A172 (cell line): ENCODE data around the gene NUDT5. TPM values are rescaled to one million over a fixed set of nuclear protein-coding genes. Genes with fewer than 3 reads are reported as not detected.

Experiments used
- DNase-seq: peaks from one replicate; pipeline ENCODE4 v3.0.0-alpha.2; 2015; ENCODE audit warnings: low spot score
- total RNA-seq: library from RNA; depleted of rRNA; stranded (reverse); fragments of >200 nt; shearing (Covaris generic); gene quantifications from 2 replicates; pipeline ENCODE4 v1.2.3, GENCODE V29; 2014; rRNA removed

NUDT5 gene
- total RNA-seq, 1 experiment from 2014 or later = 198 TPM

GRCh38 chr10:12165036-12165435 is 30.7 kb downstream of the NUDT5 start:
- DNase-seq = no peak

- no peak for DNase-seq
These were observed 31.6 kb downstream of the NUDT5 start for GRCh38 chr10:12164085-12164484.

- no peak for DNase-seq
These were observed 32.8 kb downstream of the NUDT5 start for GRCh38 chr10:12162927-12163326.

GRCh38 chr10:12160664-12161063 is 35.0 kb downstream of the NUDT5 start:
- DNase-seq = no peak

DNA sequence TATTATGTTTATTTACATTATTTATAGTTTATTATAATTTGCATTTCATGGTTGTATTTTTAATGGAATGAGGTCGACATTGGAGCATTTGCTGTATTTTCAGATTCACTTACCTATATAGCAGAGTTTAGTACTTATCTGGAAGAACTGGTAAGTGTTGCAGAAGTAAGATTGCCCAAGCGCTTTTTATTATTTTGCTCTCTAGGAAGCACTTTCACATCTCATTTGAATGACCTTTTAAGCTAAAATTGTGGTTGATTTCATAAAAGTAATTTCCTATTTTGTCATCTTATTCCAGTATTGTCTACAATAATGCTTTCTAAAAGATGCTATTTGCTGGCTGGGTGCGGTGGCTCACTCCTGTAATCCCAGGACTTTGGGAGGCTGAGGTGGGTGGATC is 37.6 kb downstream of the NUDT5 start:
- DNase-seq = no peak

DNA sequence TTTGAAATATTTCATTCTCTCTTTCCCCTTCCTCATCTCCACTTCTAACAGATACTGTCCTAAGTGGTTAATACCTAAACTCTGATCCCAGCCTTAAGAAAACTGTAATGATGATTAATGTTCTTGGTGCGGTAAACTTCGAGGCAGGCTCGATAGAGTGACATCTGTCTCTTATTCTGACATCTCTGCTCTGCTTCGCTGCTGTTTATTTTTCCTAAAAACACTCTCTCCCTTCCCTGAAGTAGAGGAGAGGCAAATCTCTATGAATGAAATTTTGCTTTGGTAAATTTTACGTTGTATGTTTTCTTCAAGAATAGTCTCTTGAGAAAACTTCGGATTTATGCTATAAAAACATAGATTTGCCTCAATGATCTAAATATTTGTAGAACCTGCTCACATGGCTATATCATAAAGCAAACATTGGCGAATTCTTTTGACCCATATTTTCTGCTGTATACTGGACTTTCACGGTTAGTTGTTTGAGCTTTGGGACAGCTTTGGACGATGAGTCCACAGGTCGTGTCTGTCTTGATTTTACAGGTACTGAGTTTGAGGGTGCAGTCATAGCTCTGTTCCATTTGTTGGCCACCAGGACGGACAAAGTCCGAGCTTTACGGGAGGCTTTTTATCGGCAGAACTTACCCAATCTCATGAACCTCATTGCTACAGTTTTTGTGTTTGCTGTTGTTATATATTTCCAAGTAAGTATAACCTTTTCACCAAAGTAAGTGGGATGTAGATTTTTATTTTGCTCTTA is 39.1 kb downstream of the NUDT5 start:
- DNase-seq = no peak

GRCh38 chr10:12154516-12154915 is 41.2 kb downstream of the NUDT5 start:
- DNase-seq = no peak

GRCh38 chr10:12150163-12150562 is 45.5 kb downstream of the NUDT5 start:
- DNase-seq = no peak

GRCh38 chr10:12144538-12144937 is 51.2 kb downstream of the NUDT5 start:
- no peak for DNase-seq

DNA sequence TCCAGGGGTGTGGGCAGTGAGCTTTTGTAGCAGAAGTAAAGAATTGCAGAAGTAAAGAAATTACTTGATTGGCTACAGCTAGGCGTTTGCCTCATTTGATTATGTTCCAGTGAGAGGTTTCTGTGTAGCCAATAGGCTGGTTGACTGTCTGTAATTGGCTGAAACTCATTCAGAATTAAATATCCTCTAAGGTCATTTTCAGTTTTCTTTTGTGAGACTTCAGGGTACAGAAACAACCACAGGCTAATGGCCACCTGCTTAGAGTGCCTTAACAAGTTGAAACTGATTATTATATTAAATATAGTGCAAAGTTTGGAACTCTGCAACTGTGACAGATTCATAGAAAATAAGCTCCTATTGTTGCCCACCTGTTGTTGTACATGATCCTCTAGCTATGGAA is 55.7 kb downstream of the NUDT5 start:
- DNase-seq = no peak

DNA sequence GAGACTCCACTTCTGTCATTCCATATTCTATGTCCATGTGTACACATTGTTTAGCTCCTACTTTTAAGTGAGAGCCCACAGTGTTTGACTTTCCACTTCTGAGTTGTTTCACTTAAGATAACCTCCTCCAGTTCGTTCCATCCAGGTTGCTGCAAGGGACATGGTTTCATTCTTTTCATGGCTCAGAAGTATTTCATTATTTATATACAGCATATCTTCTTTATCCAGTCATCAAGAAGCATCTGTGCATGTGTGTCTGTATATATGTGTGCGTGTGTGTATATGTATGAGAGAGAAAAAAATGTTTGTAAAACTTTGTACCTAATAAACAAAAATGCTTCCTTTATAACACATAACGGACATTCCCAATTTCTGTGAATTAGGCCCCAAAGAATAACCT is 60.1 kb downstream of the NUDT5 start:
- DNase-seq = no peak

DNA sequence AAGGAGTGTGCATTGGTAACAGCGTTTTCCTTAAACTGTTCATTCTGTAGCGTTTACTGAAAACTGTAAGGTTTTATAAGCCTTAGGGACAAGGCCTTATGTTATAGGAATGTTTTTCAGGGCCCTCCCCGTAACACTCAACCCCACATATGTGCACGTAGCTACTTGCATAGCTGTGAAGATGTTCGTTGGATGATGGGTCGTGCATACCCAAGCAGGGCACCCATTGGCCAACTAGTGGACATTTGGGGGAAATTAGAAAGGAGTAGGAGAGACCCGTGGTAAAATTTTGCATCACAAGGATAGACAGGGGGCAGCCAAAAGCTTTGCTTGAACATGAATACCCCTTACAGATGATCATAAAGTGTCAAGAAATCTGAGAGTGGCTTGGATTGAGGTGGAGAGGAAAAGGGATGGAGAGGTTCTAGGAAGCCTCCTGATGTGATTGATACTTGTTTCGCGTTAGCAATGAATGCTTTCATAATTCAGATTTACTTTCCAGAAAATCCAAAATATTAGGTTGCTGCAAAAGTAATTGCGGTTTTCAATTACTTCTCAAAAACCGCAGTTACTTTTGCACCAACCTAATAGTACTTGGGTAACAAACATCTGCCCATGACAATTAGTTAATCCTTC is 65.3 kb downstream of the NUDT5 start:
- peak; percentile 69 for DNase-seq

- DNase-seq = peak; percentile 66
These were observed 66.2 kb downstream of the NUDT5 start, which contains the start of gene SEC61A2 for GRCh38 chr10:12129222-12130111. Gene SEC61A2 (plus strand): TSS chr10:12129677. CDS start chr10:12129788, 111 bp downstream.

DNA sequence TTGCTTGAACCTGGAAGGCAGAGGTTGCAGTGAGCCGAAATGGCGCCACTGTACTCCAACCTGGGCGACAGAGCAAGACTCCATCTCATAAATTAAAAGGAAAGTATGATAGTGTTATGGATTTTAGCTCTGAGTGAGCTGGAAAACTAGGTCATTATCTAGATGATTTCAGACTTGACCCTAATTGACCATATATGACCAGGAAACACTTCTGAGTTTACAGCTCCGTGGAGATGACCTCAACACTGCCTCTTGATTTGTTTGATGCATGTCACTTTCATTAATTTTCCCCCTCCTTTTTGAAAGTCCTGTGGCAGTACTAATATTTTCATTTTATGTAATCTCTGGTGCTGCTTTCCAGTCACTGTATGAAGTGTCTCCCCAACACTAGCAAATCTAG is 74.0 kb downstream of the NUDT5 start:
- no peak for DNase-seq

Other genes with a start within 250 kb of the NUDT5 start
- gene UPF2, start 153.1 kb downstream of the NUDT5 start, total RNA-seq = 16.8 and 18.7 TPM in 2 replicates
- 21.0 and 22.3 TPM in 2 replicates for gene DHTKD1, start 126.9 kb downstream of the NUDT5 start, total RNA-seq
- 6.1 and 17.4 TPM in 2 replicates for gene SEC61A2, start 66.2 kb downstream of the NUDT5 start, total RNA-seq
- gene CDC123, start 297 bp upstream of the NUDT5 start, total RNA-seq = 205 and 332 TPM in 2 replicates
- gene CAMK1D, start 153.7 kb upstream of the NUDT5 start, total RNA-seq = 2.6 and 3.4 TPM in 2 replicates